ENCODE data around the gene DENND6B.
"Not testable (repeated sequence)": the region's sequence is repeated elsewhere in the genome, so short reads cannot be mapped to it uniquely, and the experiment has no call there.

DENND6B gene

GRCh38 chr22:50326956-50327710 is at the start of gene DENND6B:
Gene DENND6B, minus strand, starts transcription at chr22:50327012. Its CDS starts 24 bp downstream, at chr22:50326988.
- peak in 1 of 2 donors; percentile 33 for DNase-seq (ENCODE audit: low read depth in 2 of 2, low spot score in 1 of 2)

- no peak for DNase-seq (ENCODE audit: low read depth in 2 of 2, low spot score in 1 of 2)
Observed at GRCh38 chr22:50376085-50376651, 49.4 kb upstream of the DENND6B start.

- DNase-seq (ENCODE audit: low read depth in 2 of 2, low spot score in 1 of 2): no peak
Observed at GRCh38 chr22:50371101-50371648, 44.4 kb upstream of the DENND6B start.

DNA sequence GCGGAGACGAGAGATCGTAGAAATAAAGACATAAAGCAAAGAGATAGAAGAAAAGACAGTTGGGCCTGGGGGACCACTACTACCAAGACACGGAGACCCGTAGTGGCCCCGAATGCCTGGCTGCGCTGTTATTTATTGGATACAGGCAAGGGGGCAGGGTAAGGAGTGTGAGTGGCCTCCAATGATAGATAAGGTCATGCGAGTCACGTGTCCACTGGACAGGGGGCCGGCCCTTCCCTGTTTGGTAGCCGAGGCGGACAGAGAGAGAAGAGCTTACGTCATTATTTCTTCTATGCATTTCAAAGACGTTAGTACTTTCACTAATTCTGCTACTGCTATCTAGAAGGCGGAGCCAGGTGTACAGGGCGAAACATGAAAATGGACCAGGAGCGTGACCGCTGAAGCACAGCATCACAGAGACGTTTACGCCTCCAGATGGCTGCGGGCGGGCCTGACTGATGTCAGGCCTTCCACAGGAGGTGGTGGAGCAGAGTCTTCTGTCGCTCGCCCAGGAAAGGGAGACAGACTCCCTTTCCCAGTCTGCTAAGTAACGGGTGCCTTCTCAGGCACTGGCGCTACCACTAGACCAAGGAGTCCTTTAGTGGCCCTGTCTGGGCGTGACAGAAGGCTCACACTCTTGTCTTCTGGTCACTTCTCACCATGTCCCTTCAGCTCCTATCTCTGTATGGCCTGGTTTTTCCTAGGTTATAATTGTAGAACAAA is 41.1 kb upstream of the DENND6B start:
- no peak for DNase-seq (ENCODE audit: low read depth in 2 of 2, low spot score in 1 of 2)

DNA sequence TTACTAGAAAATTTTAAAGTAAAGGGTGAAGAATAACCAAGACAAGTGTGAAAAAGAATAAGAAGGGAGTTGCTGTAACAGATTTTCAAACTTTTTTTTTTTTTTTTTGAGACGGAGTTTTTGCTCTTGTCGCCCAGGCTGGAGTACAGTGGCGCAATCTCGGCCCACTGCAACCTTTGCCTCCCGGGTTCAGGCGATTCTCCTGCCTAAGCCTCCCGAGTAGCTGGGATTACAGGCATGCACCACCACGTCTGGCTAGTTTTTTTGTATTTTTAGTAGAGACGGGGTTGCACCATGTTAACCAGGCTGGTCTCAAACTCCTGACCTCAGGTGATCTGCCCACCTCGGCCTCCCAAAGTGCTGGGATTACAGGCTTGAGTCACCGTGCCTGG is 37.0 kb upstream of the DENND6B start:
- DNase-seq (ENCODE audit: low read depth in 2 of 2, low spot score in 1 of 2): not testable (repeated sequence)

DNA sequence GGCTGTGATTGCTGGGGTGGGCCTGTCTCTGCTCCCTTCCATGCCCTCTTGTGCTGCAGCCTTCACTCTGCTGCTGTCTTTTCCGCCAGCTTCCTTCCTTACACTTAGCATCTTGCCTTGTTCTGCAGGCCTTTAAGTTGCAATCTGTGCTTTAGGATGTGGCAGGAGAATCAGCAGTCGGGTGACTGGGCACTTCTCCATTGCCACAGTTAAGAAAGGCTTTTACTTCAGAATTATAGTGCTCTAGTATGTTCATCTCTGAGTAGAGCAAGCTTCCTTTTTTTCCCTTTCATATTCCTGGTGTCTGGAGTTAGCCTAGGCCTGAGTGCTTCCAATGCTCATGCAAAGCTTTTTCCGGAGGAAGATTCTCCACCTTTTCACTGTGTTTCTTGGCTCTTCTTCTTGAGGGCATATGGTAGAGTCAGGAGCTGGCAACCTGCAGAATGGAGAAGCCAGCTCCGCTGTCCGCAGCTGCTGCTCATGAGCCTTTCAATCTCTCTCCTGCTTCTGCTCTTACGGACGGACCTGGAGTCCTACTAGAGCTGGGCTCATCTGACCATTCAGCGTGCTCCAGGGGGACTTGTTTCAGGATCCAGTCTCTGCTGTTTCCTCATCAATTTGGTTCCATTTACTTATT is 36.5 kb upstream of the DENND6B start:
- no peak for DNase-seq (ENCODE audit: low read depth in 2 of 2, low spot score in 1 of 2)

DNA sequence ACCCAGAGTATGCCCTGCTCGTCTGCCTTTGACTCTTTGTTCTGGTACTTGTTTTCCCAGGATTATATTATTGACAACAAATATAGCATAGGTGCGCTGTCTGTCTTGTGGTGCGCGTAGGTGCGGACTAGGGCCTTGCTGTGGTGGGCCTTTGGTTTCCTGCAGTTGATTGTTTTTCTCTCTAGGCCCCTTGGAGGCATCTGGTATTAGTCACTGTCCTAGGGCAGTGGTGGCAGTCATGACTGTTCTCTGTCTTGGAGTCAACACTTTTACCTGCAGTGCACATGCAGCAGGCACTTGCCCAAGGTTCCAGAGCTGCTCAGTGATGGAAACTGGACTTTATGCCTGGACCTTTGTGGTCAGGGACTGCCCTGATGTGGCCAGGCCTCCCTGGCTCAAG is 34.9 kb upstream of the DENND6B start:
- no peak for DNase-seq (ENCODE audit: low read depth in 2 of 2, low spot score in 1 of 2)

DNA sequence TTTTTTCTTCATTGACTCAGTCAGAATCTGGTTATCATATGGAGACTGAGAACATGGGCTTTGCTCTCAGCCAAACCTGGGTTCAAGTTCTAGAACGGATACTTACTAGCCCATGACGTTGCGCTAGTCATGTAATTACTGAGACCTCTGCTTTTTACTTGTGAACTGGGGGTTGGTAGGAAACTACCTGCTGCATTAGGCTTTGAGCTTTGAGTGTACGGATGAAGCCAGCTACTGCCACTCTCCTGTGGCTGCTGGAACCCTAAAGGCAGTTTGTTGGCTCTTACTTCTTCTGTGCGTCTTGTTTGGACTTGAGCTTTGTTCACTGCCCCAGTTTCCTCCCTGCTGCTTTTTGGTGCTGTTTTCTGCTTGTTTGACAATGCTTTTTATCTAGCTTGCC is 34.4 kb upstream of the DENND6B start:
- DNase-seq (ENCODE audit: low read depth in 2 of 2, low spot score in 1 of 2): no peak

DNA sequence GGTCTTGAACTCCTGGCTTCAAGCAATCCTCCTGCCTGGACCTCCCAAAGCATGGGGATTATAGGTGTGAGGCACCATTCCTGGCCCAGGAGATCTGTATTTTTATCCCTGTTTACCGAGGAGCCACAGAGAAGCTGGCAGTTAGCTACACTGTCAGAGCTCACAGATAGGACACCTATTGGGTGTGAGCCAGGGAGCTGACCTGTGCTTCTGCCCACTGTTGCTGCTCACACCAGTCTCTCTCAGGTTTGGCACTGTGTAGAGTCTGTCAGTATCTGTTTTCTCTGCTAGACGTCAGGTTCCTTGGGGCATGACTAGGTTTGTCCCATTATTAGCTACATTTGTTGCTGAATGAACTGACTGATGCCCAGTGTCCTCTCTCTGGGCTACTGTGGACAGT is 33.8 kb upstream of the DENND6B start:
- DNase-seq (ENCODE audit: low read depth in 2 of 2, low spot score in 1 of 2): no peak

GRCh38 chr22:50357756-50358155 is 30.9 kb upstream of the DENND6B start:
- DNase-seq (ENCODE audit: low read depth in 2 of 2, low spot score in 1 of 2): no peak

DNA sequence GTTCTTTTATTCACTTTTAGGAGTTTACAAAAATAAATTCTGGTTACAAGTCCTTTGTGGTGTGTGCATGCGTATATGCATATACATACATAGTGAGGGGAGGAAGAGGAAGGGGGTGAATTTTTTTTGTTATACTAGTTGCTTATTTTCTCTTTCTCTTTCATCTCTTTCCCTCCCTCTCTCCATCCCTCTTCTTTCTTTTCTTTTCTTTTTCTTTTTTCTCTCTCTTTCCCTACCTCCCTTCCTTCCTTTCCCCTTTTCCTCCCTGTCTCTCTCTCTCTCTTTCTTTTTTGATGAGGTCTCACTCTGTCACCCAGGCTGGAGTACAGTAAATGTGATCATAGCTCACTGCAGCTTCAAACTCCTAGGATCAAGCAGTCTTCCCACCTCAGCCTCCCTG is 30.4 kb upstream of the DENND6B start:
- no peak for DNase-seq (ENCODE audit: low read depth in 2 of 2, low spot score in 1 of 2)

DNA sequence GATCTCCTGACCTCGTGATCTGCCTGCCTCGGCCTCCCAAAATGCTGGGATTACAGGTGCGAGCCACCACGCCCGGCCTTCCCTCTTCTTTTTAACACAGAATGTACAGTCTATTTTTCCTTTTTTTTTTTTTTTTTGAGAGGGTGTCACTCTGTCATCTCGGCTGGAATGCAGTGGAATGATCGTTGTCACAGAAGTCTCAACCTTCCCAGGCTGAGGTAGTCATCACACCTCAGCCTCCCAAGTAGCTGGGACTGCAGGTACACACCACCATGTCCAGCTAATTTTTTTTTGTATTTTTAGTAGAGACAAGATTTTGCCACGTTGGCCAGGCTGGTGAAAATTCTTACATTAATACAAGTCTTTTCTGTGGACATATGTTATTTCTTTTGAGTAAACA is 29.4 kb upstream of the DENND6B start:
- DNase-seq (ENCODE audit: low read depth in 2 of 2, low spot score in 1 of 2): no peak

- no peak for DNase-seq (ENCODE audit: low read depth in 2 of 2, low spot score in 1 of 2)
Observed at GRCh38 chr22:50348058-50348457, 21.2 kb upstream of the DENND6B start.

GRCh38 chr22:50347157-50347556 is 20.3 kb upstream of the DENND6B start:
- no peak for DNase-seq (ENCODE audit: low read depth in 2 of 2, low spot score in 1 of 2)

- DNase-seq (ENCODE audit: low read depth in 2 of 2, low spot score in 1 of 2): no peak
Observed at GRCh38 chr22:50346470-50346869, 19.7 kb upstream of the DENND6B start.

- DNase-seq (ENCODE audit: low read depth in 2 of 2, low spot score in 1 of 2): no peak
Observed at GRCh38 chr22:50343541-50343935, 16.7 kb upstream of the DENND6B start.

GRCh38 chr22:50342651-50343540 is 16.1 kb upstream of the DENND6B start, which contains the start of gene PPP6R2:
Gene PPP6R2, plus strand, starts transcription at chr22:50343327. Its CDS starts 50,582 bp downstream, at chr22:50393909.
- peak; percentile 74 to 77 for DNase-seq (ENCODE audit: low read depth in 2 of 2, low spot score in 1 of 2)

GRCh38 chr22:50341977-50342650 is 15.3 kb upstream of the DENND6B start:
- DNase-seq (ENCODE audit: low read depth in 2 of 2, low spot score in 1 of 2): peak; percentile 79 to 83

DNA sequence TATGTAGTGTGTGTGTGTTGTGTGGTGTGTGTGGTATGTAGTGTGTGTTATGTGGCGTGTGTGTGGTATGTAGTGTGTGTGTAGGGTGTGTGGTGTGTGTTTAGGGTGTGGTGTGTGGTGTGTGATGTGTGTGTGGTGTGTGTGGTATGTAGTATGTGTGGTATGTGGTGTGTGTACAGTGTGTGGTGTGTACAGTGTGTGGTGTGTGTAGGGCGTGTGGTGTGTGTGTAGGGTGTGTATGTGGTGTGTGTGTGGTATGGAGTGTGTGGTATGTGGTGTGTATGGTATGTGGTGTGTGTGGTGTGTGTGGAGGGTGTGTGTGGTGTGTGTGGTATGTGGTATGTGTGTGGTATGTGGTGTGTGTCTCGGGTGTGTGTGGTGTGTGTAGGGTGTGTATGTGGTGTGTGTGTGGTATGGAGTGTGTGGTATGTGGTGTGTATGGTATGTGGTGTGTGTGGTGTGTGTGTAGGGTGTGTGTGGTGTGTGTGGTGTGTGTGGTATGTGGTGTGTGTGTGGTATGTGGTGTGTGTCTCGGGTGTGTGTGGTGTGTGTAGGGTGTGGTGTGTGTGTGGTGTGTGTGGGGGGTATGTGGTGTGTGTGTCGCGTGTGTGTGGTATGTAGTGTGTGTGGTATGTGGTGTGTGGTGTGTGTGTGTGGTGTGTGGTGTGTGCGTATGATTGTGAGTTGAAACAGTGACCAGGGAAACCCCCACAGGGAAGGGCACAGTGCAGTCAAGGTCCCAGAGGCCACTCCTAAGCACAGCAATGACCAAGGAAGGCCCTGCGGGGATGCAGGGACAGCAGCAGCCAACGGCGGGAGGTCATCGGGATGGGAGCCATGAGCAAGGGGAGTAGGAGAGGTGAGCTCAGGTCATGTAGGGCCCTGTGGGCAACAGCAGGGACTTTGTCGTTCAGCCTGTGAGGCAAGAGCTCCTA is 13.4 kb upstream of the DENND6B start:
- no peak for DNase-seq (ENCODE audit: low read depth in 2 of 2, low spot score in 1 of 2)
